Activated CD8-positive, alpha-beta memory T cell treated with anti-CD3 and anti-CD28 coated beads, Interleukin-2, amount 50 U/mL, for 24 hours (primary cell): Measurements from ENCODE around the gene CCDC24.

Experiments used
- DNase-seq: peaks from one replicate; pipeline ENCODE4 v3.0.0-alpha.2; 2020; ENCODE audit errors: extremely low read depth

CCDC24 gene

GRCh38 chr1:43980255-43981134 is 10.9 kb upstream of the CCDC24 start:
- DNase-seq: no peak

DNA sequence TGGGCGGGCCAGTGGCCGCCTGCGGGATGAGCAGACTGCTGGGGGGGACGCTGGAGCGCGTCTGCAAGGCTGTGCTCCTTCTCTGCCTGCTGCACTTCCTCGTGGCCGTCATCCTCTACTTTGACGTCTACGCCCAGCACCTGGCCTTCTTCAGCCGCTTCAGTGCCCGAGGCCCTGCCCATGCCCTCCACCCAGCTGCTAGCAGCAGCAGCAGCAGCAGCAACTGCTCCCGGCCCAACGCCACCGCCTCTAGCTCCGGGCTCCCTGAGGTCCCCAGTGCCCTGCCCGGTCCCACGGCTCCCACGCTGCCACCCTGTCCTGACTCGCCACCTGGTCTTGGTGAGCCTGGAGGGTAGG is 10.3 kb upstream of the CCDC24 start:
- DNase-seq: no peak

DNA sequence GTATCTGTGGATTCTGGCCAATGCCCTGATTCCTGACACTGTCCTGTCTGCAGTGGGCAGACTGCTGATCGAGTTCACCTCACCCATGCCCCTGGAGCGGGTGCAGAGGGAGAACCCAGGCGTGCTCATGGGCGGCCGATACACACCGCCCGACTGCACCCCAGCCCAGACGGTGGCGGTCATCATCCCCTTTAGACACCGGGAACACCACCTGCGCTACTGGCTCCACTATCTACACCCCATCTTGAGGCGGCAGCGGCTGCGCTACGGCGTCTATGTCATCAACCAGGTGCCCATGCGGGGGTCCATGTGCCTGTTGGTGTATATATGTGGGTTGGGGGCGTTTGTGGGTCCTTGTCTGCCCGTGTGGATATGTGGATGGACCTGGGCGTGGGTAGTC is 9.8 kb upstream of the CCDC24 start:
- DNase-seq: no peak

- no peak for DNase-seq
These were observed 9.2 kb upstream of the CCDC24 start for GRCh38 chr1:43982241-43982640.

- DNase-seq: no peak
These were observed 8.6 kb upstream of the CCDC24 start for GRCh38 chr1:43982808-43983207.

DNA sequence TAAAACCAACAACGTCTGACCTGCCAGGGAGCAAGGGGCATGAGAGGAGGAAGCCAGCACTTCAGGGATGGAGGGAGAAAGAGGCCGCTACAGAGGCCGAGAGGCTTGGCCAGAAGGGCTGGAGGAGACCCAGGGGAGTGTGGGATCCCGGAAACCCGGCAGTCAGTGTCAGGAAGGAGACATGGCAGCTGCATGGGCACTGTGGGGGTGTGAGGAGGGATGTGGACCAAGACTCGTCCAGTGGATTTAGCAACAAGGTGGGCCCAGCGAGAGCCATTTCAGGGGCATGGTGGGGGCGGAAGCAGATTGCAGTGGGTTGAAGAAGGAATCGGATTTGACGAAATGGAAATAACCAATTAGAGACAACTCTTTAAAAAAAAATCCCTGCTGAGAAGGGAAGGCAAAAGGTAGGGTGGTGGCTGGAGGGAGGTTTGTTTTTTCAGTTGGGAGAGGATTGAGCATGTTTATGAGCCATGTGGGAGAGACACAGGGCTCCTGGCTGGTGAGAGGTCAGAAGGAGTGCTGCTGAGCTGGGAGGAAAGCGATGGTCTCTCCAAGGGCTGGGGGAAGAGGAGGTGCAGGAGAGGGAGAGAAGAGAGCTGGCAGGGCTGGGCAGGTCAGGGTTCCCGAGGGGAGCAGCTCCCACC is 8.0 kb upstream of the CCDC24 start:
- no peak for DNase-seq

DNA sequence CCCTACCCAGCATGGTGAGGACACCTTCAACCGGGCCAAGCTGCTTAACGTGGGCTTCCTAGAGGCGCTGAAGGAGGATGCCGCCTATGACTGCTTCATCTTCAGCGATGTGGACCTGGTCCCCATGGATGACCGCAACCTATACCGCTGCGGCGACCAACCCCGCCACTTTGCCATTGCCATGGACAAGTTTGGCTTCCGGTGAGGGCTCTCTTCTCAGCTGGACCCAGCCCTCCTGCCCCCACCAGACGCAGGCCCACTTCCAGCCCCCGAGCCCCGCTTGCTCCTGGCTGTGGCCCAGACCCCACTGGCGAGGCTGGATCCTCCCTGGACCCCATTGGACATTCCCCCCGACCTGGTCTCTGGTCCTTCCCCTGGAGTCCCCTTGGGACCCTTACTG is 6.5 kb upstream of the CCDC24 start:
- DNase-seq: no peak

DNA sequence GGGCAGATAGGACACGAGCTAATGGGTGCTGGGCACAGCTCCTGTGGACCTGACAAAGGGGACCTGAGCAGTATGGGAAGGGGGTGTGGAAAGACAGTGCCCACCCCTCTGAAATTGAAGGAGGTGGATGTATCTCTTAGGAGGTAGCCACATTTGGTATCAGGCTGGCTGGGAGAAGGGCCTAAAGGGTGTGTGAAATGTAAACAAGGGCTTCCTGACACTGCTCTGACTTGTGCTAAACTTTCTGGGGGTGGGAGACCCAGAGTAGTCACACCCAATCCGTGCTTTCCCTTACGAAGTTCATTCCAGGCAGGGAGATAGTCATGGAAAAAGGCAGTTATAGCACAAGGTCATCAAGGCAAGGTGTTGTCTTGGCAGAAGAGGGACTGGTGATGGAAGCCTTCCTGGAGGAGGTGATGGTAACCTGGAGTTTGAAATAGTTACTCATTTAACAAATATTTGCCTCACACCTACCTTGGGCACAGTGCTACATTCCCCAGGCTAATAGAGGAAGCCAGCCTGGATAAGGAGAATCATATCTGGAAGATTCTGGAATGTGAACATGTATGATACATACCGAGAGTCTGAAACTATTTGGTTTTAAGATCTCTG is 5.3 kb upstream of the CCDC24 start:
- no peak for DNase-seq

GRCh38 chr1:43986712-43987111 is 4.7 kb upstream of the CCDC24 start:
- DNase-seq: no peak

- no peak for DNase-seq
These were observed 4.1 kb upstream of the CCDC24 start for GRCh38 chr1:43987159-43987902.

DNA sequence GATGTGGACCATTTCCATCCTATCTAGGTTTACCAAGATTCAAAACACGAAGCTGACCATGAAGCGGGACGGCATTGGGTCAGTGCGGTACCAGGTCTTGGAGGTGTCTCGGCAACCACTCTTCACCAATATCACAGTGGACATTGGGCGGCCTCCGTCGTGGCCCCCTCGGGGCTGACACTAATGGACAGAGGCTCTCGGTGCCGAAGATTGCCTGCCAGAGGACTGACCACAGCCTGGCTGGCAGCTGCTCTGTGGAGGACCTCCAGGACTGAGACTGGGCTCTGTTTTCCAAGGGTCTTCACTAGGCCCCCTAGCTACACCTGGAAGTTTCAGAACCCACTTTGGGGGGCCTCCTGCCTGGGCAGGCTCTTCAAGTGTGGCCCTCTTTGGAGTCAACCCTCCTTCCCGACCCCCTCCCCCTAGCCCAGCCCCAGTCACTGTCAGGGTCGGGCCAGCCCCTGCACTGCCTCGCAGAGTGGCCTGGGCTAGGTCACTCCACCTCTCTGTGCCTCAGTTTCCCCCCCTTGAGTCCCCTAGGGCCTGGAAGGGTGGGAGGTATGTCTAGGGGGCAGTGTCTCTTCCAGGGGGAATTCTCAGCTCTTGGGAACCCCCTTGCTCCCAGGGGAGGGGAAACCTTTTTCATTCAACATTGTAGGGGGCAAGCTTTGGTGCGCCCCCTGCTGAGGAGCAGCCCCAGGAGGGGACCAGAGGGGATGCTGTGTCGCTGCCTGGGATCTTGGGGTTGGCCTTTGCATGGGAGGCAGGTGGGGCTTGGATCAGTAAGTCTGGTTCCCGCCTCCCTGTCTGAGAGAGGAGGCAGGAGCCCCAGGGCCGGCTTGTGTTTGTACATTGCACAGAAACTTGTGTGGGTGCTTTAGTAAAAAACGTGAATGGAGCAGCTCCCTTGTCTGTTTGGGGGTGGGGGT is 864 bp upstream of the CCDC24 start:
- no peak for DNase-seq

GRCh38 chr1:43991200-43991475 is 261 bp upstream of the CCDC24 start:
- no peak for DNase-seq

- DNase-seq: no peak
These were observed 1.0 kb downstream of the CCDC24 start for GRCh38 chr1:43992232-43992995.

DNA sequence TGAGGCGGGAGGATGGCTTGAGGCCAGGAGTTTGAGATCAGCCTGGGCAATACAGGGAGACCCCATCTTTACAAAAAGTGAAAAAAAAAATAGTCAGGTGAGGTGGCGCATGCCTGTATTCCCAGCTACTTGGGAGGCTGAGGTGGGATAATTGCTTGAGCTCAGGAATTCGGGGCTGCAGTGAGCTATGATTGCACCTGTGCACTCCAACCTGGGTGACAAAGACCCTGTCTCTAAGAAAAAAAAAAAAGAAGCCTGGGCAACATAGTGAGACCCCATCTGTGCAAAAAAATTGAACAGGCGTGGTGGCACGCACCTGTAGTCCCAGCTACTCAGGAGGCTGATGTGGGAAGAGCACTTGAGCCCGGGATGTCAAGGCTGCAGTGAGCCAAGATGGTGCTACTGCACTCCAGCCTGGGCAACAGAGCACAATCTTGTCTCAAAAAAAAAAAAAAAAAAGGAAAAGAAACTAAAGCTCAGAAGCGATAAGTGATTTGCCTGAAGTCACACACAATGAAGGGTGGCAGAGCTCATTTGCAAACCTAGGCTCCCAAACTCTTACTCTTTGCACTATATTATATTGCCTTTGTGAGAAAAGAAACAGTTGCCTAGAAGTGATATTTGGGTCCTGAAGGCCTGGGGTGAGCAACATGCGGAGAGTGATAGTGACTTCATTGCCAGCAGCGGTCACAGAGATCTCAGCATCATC is 2.0 kb downstream of the CCDC24 start:
- DNase-seq: no peak

GRCh38 chr1:43994071-43994470 is 2.7 kb downstream of the CCDC24 start:
- no peak for DNase-seq

GRCh38 chr1:43994794-43995790 is 3.7 kb downstream of the CCDC24 start:
- no peak for DNase-seq

DNA sequence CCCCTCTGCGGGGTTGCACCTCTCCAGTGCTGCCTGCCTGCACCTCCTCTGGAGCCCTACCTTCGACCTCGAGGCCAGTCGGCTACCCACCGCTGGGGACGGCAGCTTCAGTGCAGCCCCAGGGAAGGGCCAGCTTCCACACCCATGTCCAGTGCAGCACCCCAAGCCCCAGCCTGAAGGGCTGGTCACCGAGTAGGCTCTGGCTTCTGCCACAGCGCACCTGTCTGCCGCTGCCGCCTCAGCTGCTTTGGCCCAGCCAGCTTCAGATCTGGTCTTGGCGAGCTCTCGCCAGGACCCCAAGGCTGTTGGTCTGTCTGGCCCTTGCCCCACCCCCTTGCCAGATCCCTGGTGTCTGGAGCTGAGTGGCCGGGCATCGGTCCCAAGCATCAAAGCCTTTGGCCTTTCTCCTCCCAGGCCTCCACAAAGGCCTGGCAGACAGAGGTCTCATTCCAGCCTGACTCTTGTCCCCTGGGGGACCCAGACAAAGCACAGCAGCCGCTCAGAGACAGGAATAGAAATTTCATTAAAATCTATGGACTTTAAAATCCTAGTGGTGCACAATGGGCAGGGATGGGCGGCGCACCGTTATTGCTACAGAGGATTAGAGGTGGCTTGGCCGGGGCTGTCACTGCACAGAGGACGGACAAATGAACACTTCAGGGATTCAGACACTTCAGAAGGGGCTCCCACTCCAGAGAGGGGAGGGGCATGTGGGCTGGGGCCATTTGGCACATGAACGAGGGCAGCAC is 4.8 kb downstream of the CCDC24 start:
- no peak for DNase-seq

GRCh38 chr1:43996733-43997115 is 5.3 kb downstream of the CCDC24 start:
- no peak for DNase-seq
